HG03025 (cell line): ENCODE data around the gene NTMT1.

Source experiments
- ATAC-seq: cut with Tn5 transposase; IDR thresholded peaks from one replicate; pipeline ENCODE4 v1.9.1; 2021; ENCODE audit warnings: mild to moderate bottlenecking, moderate library complexity; ENCODE audit not compliant: unreplicated experiment, low FRiP score

Gene NTMT1

GRCh38 chr9:129613520-129614175 lies 12.3 kb upstream of the NTMT1 start:
- ATAC-seq: no peak

- ATAC-seq: no peak
These were observed 11.0 kb upstream of the NTMT1 start for GRCh38 chr9:129614932-129615331.

DNA sequence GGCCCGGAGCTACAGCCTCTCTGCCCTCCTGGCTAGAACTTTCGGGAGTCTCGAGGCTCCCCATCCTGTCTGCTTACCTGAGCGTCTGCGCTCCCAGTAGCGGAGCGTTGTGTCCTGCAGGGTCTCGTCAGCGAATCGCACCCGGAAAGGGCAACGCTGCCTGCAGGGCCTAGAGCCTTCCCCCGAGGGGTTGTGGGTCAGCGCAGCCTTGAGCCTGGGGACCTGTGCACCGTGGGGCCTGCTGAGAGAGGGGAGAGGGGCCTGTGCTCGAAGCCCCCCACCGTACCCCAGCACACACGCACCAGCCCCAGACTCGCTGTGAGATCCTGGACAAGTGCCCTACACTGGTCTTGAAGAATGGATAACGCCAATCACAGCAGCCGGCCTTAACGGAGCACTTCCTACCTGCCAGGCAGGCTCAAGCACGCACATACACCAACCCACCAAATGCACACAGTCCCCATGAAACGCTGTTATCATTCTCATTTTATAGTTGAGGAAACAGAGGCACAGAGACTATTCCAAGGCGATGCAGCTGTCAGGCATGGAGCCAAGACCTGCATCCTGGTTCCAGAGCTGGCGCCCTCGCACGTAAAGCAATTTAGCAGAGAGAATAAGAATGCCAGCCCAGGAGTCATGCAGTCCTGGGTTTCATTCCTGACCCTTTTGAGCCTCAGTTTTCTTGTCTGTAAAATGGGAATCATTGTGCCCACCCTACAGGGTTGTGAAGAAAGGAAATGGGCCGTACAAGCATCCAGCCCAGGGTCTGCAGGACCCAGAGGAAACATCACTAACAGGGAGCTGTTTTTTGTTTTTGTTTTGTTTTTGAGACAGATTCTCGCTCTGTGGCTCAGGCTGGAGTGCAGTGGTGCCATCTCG lies 10.3 kb upstream of the NTMT1 start:
- ATAC-seq: no peak

DNA sequence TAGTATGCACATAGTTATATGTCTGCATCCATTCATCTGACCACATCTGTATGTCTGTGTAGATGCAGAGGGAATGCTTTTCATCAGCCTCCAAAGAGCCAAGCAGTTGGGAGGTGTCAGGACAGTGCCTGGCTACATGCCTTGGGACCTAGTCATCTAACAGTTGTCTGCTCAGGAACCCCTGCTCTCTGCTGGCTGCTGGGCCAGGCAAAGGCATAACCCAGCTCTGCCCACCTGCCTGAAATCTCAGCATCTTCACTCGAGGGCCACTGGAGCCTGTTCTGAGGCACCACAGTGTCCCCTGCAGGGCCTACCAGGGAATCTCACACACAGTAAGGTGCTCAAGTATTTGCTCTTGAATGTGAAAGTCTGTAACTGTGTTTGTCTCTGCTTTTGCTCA lies 8.8 kb upstream of the NTMT1 start:
- ATAC-seq: no peak

DNA sequence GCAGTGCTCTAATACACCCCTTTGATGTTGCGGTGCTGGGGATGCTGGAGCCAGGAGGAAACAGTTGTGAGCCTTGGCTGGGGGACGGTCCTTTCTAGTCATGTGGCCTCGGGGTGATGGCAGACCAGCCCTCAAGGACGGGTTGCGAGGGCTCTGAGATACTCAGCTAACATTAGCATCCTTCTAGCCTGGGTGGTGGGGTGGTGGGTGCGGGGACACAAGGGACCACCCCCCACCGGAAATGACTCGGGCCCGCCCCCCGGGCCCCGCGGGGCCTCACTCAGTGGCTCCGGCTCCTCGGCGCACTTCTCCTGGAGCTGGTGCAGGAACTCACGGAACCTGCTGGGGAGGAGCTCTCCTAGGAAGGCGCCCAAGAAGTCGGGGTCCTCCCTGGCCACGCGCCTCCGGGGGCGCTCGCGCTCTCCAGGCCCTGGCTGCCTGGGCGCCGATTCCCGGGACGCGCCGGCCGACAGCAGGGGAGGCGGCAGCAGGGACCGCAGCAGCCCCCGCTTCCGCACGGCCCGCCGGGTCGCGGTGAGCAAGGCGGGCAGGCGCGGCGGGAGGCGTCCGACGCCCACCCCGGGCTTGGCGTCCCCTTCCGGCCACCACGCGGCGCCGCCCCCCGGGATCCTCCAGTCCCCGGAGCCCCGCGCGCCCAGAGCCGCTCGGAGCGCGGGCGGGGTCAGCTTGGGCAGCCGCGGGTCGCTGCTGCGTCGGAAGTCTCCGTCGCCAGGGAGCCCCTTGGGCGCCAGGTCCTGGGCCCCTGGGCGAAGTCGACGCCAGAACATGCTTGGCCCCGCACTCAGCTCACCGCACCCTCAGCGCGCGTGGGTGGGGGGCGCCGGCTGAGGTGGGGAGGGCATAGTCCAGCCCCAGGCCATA lies 5.9 kb upstream of the NTMT1 start:
- no peak for ATAC-seq

GRCh38 chr9:129620669-129621295 lies 5.2 kb upstream of the NTMT1 start, which contains the start of gene C9orf50:
C9orf50 (minus strand) TSS chr9:129621101; CDS start chr9:129620574, 527 bp downstream.
- ATAC-seq: no peak

GRCh38 chr9:129623331-129623730 lies 2.6 kb upstream of the NTMT1 start:
- no peak for ATAC-seq

DNA sequence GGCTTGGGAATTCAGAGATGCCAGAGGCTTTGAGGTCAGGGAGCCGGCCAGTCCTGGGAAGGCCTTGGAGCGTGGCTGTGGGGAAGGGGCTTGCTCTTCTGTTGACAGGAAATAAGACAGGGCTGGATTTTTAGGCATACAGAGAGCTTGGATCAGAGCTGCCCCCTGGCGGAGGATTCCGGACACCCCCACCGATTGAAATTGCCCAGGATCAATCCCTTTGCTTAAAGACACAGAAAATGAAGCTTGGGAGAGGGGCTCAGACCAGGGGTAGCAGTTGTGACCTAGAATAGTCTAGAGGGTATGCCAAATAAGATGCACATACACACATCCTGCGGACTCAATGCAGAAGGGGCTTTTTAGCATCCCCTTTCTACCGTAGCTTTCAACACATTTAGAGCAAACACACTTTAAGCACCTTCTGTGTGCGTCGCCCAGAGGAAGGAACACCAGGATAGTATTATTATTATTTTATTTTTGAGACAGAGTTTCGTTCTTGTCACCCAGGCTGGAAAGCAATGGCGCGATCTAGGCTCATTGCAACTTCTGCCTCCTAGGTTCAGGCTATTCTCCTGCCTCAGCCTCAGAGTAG lies 1.7 kb upstream of the NTMT1 start:
- ATAC-seq: no peak

DNA sequence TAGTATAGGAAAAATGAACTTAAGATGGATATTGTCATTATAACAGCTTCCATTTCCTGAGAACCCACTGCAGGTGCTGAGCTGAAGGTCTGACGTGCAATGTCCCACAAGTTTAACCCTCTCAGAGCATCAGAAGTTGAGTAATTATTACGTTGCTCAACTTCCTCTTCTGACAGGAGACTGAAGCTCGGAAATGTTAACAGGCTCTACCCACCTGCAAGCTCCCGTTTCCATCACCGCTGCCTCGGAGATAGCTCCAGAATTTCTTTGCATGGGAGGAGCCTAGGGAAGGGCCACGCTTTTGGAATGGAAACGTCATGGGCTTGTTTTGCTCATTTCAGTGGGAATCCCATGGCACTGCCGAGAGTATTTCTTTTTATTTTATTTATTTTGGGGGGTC lies 1.0 kb upstream of the NTMT1 start:
- no peak for ATAC-seq

- no peak for ATAC-seq
These were observed 792 bp downstream of the NTMT1 start for GRCh38 chr9:129626625-129627284.

DNA sequence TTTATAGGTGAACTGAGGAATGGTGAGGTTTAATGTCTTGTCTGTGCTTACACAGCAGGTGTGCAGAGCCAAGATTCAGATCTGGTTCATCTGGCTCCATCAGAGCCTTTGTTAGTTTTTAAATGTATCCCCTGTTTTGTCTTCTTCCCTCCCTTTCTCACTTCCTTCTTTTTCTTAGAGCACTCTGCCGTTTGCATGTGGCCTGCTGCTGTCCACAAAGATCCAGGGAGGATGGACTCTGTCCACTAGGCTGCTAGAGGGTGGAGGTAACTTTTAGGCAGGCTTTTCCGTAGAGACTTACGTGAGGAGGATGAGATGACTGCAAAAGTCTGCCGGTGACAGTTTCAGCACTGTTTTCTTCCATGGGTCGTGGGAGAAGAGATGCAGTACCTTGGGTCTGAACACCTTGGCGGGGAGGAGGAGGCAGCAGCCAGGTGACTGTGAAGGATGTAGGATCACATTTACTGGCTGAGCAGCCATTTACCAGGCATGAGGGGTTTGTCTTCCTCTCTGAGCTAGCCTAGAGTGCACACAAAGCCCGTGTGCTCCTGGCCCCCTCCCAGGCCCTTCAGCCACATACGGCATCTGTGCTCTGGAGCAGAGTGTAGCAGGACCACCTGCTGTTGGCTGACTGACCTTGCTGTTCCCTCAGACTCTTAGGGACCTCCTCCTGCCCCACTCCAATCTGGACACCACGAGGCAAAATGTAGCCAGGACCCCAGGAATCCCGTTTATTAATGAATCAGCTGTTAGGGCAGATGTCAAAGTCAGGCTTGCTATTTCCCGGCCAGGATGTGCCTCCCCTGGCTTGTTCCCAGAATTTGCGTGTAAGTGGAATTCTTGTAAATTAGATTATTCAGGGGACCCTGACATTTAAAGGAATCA lies 1.8 kb downstream of the NTMT1 start:
- ATAC-seq: no peak

DNA sequence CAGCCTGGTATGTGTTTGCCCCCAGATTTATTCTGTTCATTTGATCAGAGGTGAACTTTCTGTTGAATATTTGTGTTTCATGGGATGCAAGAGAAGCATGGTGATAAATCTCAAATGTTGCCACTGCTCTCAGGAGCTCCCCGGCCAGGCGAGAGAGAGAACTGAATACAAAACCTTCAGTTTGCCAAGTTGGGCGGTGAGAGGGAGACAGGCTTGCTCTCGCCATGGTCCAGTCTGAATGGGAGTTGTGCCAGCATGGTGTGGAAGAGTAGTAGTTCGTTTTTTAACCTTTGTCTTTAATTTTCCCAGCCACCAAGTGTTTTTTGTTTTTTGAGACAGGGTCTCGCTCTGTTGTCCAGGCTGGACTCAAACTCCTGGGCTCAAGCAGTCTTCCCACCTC lies 2.7 kb downstream of the NTMT1 start:
- ATAC-seq: no peak

- no peak for ATAC-seq
These were observed 3.4 kb downstream of the NTMT1 start for GRCh38 chr9:129629251-129629820.

DNA sequence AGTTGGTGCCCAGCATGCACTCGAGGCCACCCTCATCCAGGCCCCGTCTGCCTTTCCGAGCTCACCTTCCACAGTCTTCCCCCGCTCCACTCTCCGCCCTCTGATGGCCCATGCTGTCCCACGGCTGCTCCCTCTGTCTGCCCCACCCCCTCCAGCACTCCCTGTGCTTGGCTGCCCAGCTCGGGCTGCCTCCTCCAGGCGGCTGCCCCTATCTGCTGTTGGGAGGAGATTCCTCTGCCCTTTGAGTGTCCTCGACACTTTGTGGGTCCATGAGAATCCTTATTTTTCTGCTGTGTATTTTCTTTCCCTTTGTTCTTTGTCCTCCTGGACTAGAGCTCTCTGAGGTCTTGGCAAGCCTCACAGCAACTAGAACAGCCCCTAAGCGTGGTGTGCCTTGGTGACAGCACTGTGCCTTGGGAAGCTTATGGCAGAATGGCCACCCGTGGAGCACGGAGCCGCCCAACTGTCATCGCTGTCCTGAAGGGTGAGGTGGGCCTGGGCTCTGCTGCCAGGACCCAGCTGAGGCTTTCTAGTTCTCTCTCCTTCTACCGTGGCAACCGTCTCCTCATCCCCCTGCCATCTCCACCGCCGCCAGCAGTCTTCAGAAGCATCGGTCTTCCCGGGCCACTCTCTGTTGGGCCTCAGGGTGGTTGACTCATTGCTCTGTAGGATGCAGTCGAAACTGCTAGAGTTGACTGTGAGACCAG lies 5.2 kb downstream of the NTMT1 start:
- ATAC-seq: no peak

DNA sequence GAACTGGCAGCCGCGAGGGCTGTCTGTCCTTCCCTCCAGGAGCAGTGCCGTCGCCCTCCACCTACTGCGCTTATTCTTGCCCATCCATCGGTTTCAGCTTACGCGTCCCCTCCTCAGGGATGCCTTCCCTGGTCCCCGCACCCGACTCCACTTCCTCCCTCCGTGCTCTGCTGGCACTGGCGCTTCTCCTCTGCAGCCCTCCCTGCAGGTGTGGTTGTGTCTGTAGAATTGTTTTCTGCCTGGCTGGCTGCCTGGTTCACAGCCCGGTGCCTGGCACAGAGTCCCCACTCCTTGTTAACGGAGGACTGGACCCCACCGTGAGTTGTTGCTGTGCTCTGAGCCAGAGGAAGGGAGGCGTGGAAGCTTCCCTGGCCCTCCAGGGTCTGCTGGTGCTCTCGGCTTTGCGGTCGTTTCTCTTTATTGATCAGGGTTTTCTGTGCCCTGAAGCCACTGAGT lies 5.7 kb downstream of the NTMT1 start:
- no peak for ATAC-seq

DNA sequence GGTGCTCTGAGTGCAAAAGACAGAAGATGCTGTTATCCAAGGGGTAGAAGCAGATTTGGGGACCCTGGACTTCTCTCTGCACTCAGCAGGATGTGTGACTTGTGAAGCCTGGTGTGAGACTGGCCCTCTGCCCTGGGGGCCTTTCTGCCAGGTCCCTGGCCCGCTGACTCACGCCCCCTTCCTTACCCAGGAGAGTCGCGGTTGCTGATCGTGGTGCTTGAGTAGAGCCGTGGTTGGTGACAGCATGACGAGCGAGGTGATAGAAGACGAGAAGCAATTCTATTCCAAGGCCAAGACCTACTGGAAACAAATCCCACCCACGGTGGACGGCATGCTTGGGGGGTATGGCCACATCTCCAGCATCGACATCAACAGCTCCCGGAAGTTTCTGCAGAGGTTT lies 6.5 kb downstream of the NTMT1 start:
- ATAC-seq: no peak

DNA sequence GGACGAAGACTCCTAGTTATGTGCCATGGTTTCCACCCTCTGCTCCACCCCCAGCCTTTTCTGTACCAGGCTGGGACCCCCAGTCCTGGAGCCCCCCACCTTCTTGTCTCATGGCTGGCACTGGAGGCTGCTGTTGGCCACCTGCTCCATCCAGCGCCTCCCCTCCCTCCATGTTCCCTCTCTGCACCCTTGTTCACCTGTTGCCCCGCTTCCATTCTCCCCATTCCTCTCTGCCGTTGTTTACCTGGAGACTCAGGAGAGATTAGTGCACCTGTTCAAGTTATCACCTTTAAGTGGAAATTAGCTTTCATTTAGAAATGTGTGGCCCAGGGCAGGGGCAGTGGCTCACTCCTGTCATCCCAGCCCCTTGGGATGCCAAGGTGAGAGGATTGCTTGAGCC lies 7.2 kb downstream of the NTMT1 start:
- no peak for ATAC-seq

DNA sequence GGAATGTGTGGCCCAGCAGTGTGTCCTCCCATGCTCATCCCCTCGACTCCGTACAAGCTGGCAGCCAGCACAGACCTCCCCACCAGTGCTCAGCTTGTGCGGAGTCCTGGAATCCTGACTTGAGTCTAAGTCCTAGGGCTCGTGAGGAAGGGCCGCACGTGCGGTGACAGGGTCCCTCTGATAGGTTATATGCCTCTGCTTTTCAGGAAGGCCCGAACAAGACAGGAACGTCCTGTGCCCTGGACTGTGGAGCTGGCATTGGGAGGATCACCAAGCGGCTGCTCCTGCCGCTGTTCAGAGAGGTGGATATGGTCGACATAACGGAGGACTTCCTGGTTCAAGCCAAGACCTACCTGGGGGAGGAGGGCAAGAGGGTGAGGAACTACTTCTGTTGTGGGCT lies 7.9 kb downstream of the NTMT1 start:
- no peak for ATAC-seq
